Sigmoid colon (tissue), 7 donors: Measurements from ENCODE around the gene PTTG1IP2. TPM values are rescaled to one million over a fixed set of nuclear protein-coding genes. Genes with fewer than 3 reads are reported as not detected.

Experiments
- DNase-seq: peaks from one replicate; pipeline ENCODE4 v3.0.0-alpha.2; 2019
- H3K27ac ChIP-seq, 4 donors: fragments of 200-600 bp; sonication (generic); one replicate each; pipeline ENCODE4 v1.5.1; 2016 to 2019; ENCODE audit warnings: mild to moderate bottlenecking in 1 of 4
- H3K27me3 ChIP-seq, 3 donors: fragments of 200-600 bp; sonication (generic); one replicate each; pipeline ENCODE4 v1.5.1; 2019; ENCODE audit warnings: mild to moderate bottlenecking in 1 of 3
- H3K36me3 ChIP-seq, 4 donors: fragments of 200-600 bp; sonication (generic); one replicate each; pipeline ENCODE4 v1.5.1; 2016 to 2019
- H3K4me1 ChIP-seq, 4 donors: fragments of 200-600 bp; sonication (generic); one replicate each; pipeline ENCODE4 v1.5.1; 2017 to 2019
- H3K4me3 ChIP-seq, 4 donors: fragments of 200-600 bp; sonication (generic); one replicate each; pipeline ENCODE4 v1.5.1; 2017 to 2019; ENCODE audit warnings: mild to moderate bottlenecking in 2 of 4, moderate library complexity in 1 of 4
- H3K9me3 ChIP-seq, 4 donors: fragments of 200-600 bp in 3 of 4; sonication (generic) in 3 of 4; one replicate each; pipeline versions ENCODE4 v1.5.1 to v1.6.1; 2013 to 2019
- CTCF ChIP-seq, 4 experiments: fragments of 450-650 bp in 3 of 4; fragments of 200-600 bp in 1 of 4; IDR thresholded peaks; one replicate each; pipeline ENCODE4 v1.5.1; 2016 to 2019; ENCODE audit warnings: antibody characterized with exemption in 4 of 4, mild to moderate bottlenecking in 3 of 4, moderate library complexity in 2 of 4
- EP300 ChIP-seq, 4 donors: sonication (generic); formaldehyde crosslinking; IDR thresholded peaks; one replicate each; pipeline ENCODE4 v1.6.1; 2017; ENCODE audit warnings: antibody characterized with exemption in 4 of 4
- POLR2A ChIP-seq, 2 donors: fragments of 450-650 bp; IDR thresholded peaks; one replicate each; pipeline ENCODE4 v1.6.1; 2016; ENCODE audit warnings: antibody characterized with exemption in 2 of 2, mild to moderate bottlenecking in 2 of 2, moderate library complexity in 2 of 2
- POLR2AphosphoS5 ChIP-seq, 4 donors: sonication (generic); formaldehyde crosslinking; IDR thresholded peaks; one replicate each; pipeline ENCODE4 v1.6.1; 2017; ENCODE audit warnings: antibody characterized with exemption in 4 of 4
- WGBS, 2 donors: extraction: QIAGEN DNeasy Blood & Tissue Kit; methylation state at CpG; one replicate each; pipeline ENCODE4 v1.1.7; 2013; 5-methylcytosine and 5-hydroxymethylcytosine counted together
- intact Hi-C: fragments of 100-400 bp; cut with DNase I; formaldehyde crosslinking; loops from one replicate; pipeline ENCODE4 v1.15.1; 2023
- polyA plus RNA-seq, 3 donors: library from polyadenylated mRNA; stranded (reverse); fragments of 200-250 nt; gene quantifications; one replicate each; pipeline ENCODE4 v1.2.3, GENCODE V29; 2013
- total RNA-seq, 4 donors: library from RNA; depleted of rRNA; stranded (reverse); fragments of >200 nt; gene quantifications; one replicate each; pipeline ENCODE4 v1.1.0, GENCODE V29; 2016
- donor health status: healthy with polysubstance abuse.
- donor health status: Bipolar disorder and iron deficiency.
- donor health status: healthy.

PTTG1IP2 gene
- total and polyA plus RNA-seq, 7 donors, result not detected

GRCh38 chr7:90540406-90540805, 71.0 kb downstream of the PTTG1IP2 start:
- 13 to 60% methylated on average over 1 of the region's 1 CpG for WGBS, 2 donors
- H3K36me3 ChIP-seq, result no peaks in the 10 kb centered on the region
- H3K4me3 ChIP-seq, result no peak overlapping the region
- no peaks in the 10 kb centered on the region for H3K27me3 ChIP-seq
- no peaks in the 10 kb centered on the region for H3K4me1 ChIP-seq
- TF ChIP-seq EP300 (IDR thresholded peaks at IDR 0.05) (no peak), CTCF (IDR thresholded peaks at IDR 0.05) (no peak), POLR2A (IDR thresholded peaks at IDR 0.05) (no peak), POLR2AphosphoS5 (IDR thresholded peaks at IDR 0.05) (no peak)
- H3K27ac ChIP-seq, result no peak overlapping the region
- H3K9me3 ChIP-seq, result no peaks in the 10 kb centered on the region
- DNase-seq, result no peak
- intact Hi-C loops, result no loop called here

GRCh38 chr7:90551036-90551435, 81.6 kb downstream of the PTTG1IP2 start:
- H3K27ac ChIP-seq, result no peak overlapping the region
- intact Hi-C loops, result no loop called here
- TF ChIP-seq POLR2A (IDR thresholded peaks at IDR 0.05) (no peak), EP300 (IDR thresholded peaks at IDR 0.05) (no peak), POLR2AphosphoS5 (IDR thresholded peaks at IDR 0.05) (no peak)
- DNase-seq, result no peak
- WGBS, 2 donors, result 59 to 76% methylated on average over 4 of the region's 4 CpGs
- H3K27me3 ChIP-seq, result no peaks in the 10 kb centered on the region
- H3K9me3 ChIP-seq, result no peaks in the 10 kb centered on the region
- H3K36me3 ChIP-seq, result no peaks in the 10 kb centered on the region
- no peaks in the 10 kb centered on the region for H3K4me1 ChIP-seq
- no peak overlapping the region for H3K4me3 ChIP-seq

GRCh38 chr7:90552521-90552920, 83.1 kb downstream of the PTTG1IP2 start:
- Histone ChIP-seq H3K36me3 (no peaks in the 10 kb centered on the region), H3K9me3 (no peaks in the 10 kb centered on the region), H3K4me1 (no peaks in the 10 kb centered on the region), H3K4me3 (no peak overlapping the region), H3K27ac (no peak overlapping the region), H3K27me3 (no peaks in the 10 kb centered on the region)
- WGBS, 2 donors, result 92 to 94% methylated on average over 1 of the region's 1 CpG
- intact Hi-C loops, result no loop called here
- no peak for TF ChIP-seq POLR2A (IDR thresholded peaks at IDR 0.05)
- peak in 2 of 4 experiments; percentile 5 to 18 for TF ChIP-seq CTCF (IDR thresholded peaks at IDR 0.05)
- DNase-seq, result no peak

- Histone ChIP-seq H3K36me3 (no peaks in the 10 kb centered on the region), H3K4me3 (no peak overlapping the region), H3K27me3 (no peaks in the 10 kb centered on the region), H3K9me3 (no peaks in the 10 kb centered on the region), H3K4me1 (peaks cover 0 to 10% (median 5%) of the 10 kb centered on the region in 4 donors), H3K27ac (no peak overlapping the region)
- no peak for DNase-seq
- TF ChIP-seq CTCF (IDR thresholded peaks at IDR 0.05), result no peak
- 16 to 33% methylated on average over 1 of the region's 1 CpG for WGBS, 2 donors
- intact Hi-C loops, result no loop called here
These were observed 91.3 kb downstream of the PTTG1IP2 start for GRCh38 chr7:90560730-90561129.

Other genes with a start within 250 kb of the PTTG1IP2 start
- 10 to 100 TPM in 1 of 4 donors, 1 to 10 TPM in 3; 4.9 to 23.5 (median 7.0) TPM for gene CFAP69, start 224.5 kb upstream of the PTTG1IP2 start, total RNA-seq
- 1 to 10 TPM; 1.0 to 2.1 (median 1.2) TPM for gene CFAP69, start 224.5 kb upstream of the PTTG1IP2 start, polyA plus RNA-seq
- gene FAM237B, start 148.3 kb upstream of the PTTG1IP2 start, total RNA-seq, result not detected
- under 1 TPM in 1 of 3 donors, not detected in 2; 0.01 TPM for gene FAM237B, start 148.3 kb upstream of the PTTG1IP2 start, polyA plus RNA-seq
- 10 to 100 TPM in 3 of 4 donors, 1 to 10 TPM in 1; 9.7 to 16.8 (median 13.3) TPM for gene GTPBP10, start 122.9 kb upstream of the PTTG1IP2 start, total RNA-seq
- gene GTPBP10, start 122.9 kb upstream of the PTTG1IP2 start, polyA plus RNA-seq, result 10 to 100 TPM; 10.8 to 12.3 (median 11.6) TPM
- 10 to 100 TPM; 17.2 to 33.9 (median 26.1) TPM for gene CLDN12, start 66.2 kb upstream of the PTTG1IP2 start, total RNA-seq
- gene CLDN12, start 66.2 kb upstream of the PTTG1IP2 start, polyA plus RNA-seq, result 10 to 100 TPM in 1 of 3 donors, 1 to 10 TPM in 2; 4.6 to 27.4 (median 7.2) TPM
- gene CDK14, start 126.7 kb downstream of the PTTG1IP2 start, total RNA-seq, result 10 to 100 TPM; 11.1 to 19.3 (median 16.4) TPM
- 1 to 10 TPM in 2 of 3 donors, under 1 TPM in 1; 0.92 to 4.0 (median 2.4) TPM for gene CDK14, start 126.7 kb downstream of the PTTG1IP2 start, polyA plus RNA-seq